ENCODE data around the gene OPTN.
A peak's percentile ranks its signal among the peaks of the same experiment; 100 is the strongest.
"Not testable (repeated sequence)": the region's sequence is repeated elsewhere in the genome, so short reads cannot be mapped to it uniquely, and the experiment has no call there.

The OPTN gene

GRCh38 chr10:13118784-13119410, 18.9 kb downstream of the OPTN start:
- no peak for DNase-seq (ENCODE audit: low read depth in 2 of 2, low spot score in 1 of 2)

- DNase-seq (ENCODE audit: low read depth in 2 of 2, low spot score in 1 of 2), result no peak
Measured at GRCh38 chr10:13120786-13121499, 21.0 kb downstream of the OPTN start.

- DNase-seq (ENCODE audit: low read depth in 2 of 2, low spot score in 1 of 2), result no peak
Measured at GRCh38 chr10:13121500-13121854, 21.5 kb downstream of the OPTN start.

GRCh38 chr10:13136651-13137050, 36.7 kb downstream of the OPTN start:
- no peak for DNase-seq (ENCODE audit: low read depth in 2 of 2, low spot score in 1 of 2)

- DNase-seq (ENCODE audit: low read depth in 2 of 2, low spot score in 1 of 2), result no peak
Measured at GRCh38 chr10:13139150-13139549, 39.2 kb downstream of the OPTN start.

- DNase-seq (ENCODE audit: low read depth in 2 of 2, low spot score in 1 of 2), result no peak
Measured at GRCh38 chr10:13139676-13140075, 39.7 kb downstream of the OPTN start.

- no peak for DNase-seq (ENCODE audit: low read depth in 2 of 2, low spot score in 1 of 2)
Measured at GRCh38 chr10:13140627-13141190, 40.7 kb downstream of the OPTN start.

GRCh38 chr10:13143766-13144165, 43.8 kb downstream of the OPTN start:
- no peak for DNase-seq (ENCODE audit: low read depth in 2 of 2, low spot score in 1 of 2)

GRCh38 chr10:13144814-13145213, 44.9 kb downstream of the OPTN start:
- DNase-seq (ENCODE audit: low read depth in 2 of 2, low spot score in 1 of 2), result no peak

- DNase-seq (ENCODE audit: low read depth in 2 of 2, low spot score in 1 of 2), result no peak
Measured at GRCh38 chr10:13146379-13146778, 46.4 kb downstream of the OPTN start.

GRCh38 chr10:13147161-13147560, 47.2 kb downstream of the OPTN start:
- DNase-seq (ENCODE audit: low read depth in 2 of 2, low spot score in 1 of 2), result no peak

- DNase-seq (ENCODE audit: low read depth in 2 of 2, low spot score in 1 of 2), result no peak
Measured at GRCh38 chr10:13152296-13152695, 52.3 kb downstream of the OPTN start.

GRCh38 chr10:13155860-13156259, 55.9 kb downstream of the OPTN start:
- not testable (repeated sequence) for DNase-seq (ENCODE audit: low read depth in 2 of 2, low spot score in 1 of 2)

GRCh38 chr10:13158401-13158800, 58.4 kb downstream of the OPTN start:
- DNase-seq (ENCODE audit: low read depth in 2 of 2, low spot score in 1 of 2), result no peak

GRCh38 chr10:13160934-13161856, 61.2 kb downstream of the OPTN start, which contains the start of gene MCM10:
TSS of gene MCM10 (plus strand) at chr10:13161558. CDS start at chr10:13164203, 2,645 bp downstream.
- DNase-seq (ENCODE audit: low read depth in 2 of 2, low spot score in 1 of 2), result peak; percentile 89 to 94

- DNase-seq (ENCODE audit: low read depth in 2 of 2, low spot score in 1 of 2), result no peak
Measured at GRCh38 chr10:13161857-13162271, 61.9 kb downstream of the OPTN start.

- DNase-seq (ENCODE audit: low read depth in 2 of 2, low spot score in 1 of 2), result no peak
Measured at GRCh38 chr10:13163859-13164258, 63.9 kb downstream of the OPTN start.

- no peak for DNase-seq (ENCODE audit: low read depth in 2 of 2, low spot score in 1 of 2)
Measured at GRCh38 chr10:13165177-13165576, 65.2 kb downstream of the OPTN start.

- DNase-seq (ENCODE audit: low read depth in 2 of 2, low spot score in 1 of 2), result no peak
Measured at GRCh38 chr10:13167568-13167967, 67.6 kb downstream of the OPTN start.

- DNase-seq (ENCODE audit: low read depth in 2 of 2, low spot score in 1 of 2), result no peak
Measured at GRCh38 chr10:13168781-13169180, 68.8 kb downstream of the OPTN start.

- no peak for DNase-seq (ENCODE audit: low read depth in 2 of 2, low spot score in 1 of 2)
Measured at GRCh38 chr10:13173616-13174015, 73.7 kb downstream of the OPTN start.

Data from stimulated activated CD8-positive, alpha-beta memory T cell treated with anti-CD3 and anti-CD28 coated beads, Interleukin-4, amount 100 ng/mL, for 1 hour (primary cell).